Measurements from ENCODE around the gene SORCS3. TPM values are rescaled to one million over a fixed set of nuclear protein-coding genes. Genes with fewer than 3 reads are reported as not detected.
A peak's percentile ranks its signal among the peaks of the same experiment; 100 is the strongest.

SORCS3 gene
- polyA plus RNA-seq, 1 donor: not detected

GRCh38 chr10:104643303-104643663 lies 2.2 kb downstream of the SORCS3 start:
- no peak for DNase-seq (ENCODE audit: low read depth)

- no peak for DNase-seq (ENCODE audit: low read depth)
Observed at GRCh38 chr10:104646146-104646545, 5.1 kb downstream of the SORCS3 start.

GRCh38 chr10:104648421-104648820 lies 7.3 kb downstream of the SORCS3 start:
- no peak for DNase-seq (ENCODE audit: low read depth)

GRCh38 chr10:104650072-104650471 lies 9.0 kb downstream of the SORCS3 start:
- no peak for DNase-seq (ENCODE audit: low read depth)

GRCh38 chr10:104650635-104651331 lies 9.7 kb downstream of the SORCS3 start:
- DNase-seq (ENCODE audit: low read depth): no peak

- DNase-seq (ENCODE audit: low read depth): no peak
Observed at GRCh38 chr10:104657036-104657435, 15.9 kb downstream of the SORCS3 start.

- no peak for DNase-seq (ENCODE audit: low read depth)
Observed at GRCh38 chr10:104657457-104657856, 16.4 kb downstream of the SORCS3 start.

- DNase-seq (ENCODE audit: low read depth): no peak
Observed at GRCh38 chr10:104658067-104658466, 17.0 kb downstream of the SORCS3 start.

- DNase-seq (ENCODE audit: low read depth): no peak
Observed at GRCh38 chr10:104659809-104660208, 18.7 kb downstream of the SORCS3 start.

GRCh38 chr10:104663076-104663475 lies 22.0 kb downstream of the SORCS3 start:
- no peak for DNase-seq (ENCODE audit: low read depth)

- no peak for DNase-seq (ENCODE audit: low read depth)
Observed at GRCh38 chr10:104663563-104663962, 22.5 kb downstream of the SORCS3 start.

GRCh38 chr10:104664205-104664604 lies 23.1 kb downstream of the SORCS3 start:
- no peak for DNase-seq (ENCODE audit: low read depth)

- no peak for DNase-seq (ENCODE audit: low read depth)
Observed at GRCh38 chr10:104665174-104665573, 24.1 kb downstream of the SORCS3 start.

- no peak for DNase-seq (ENCODE audit: low read depth)
Observed at GRCh38 chr10:104666106-104666505, 25.0 kb downstream of the SORCS3 start.

GRCh38 chr10:104676874-104677273 lies 35.8 kb downstream of the SORCS3 start:
- DNase-seq (ENCODE audit: low read depth): no peak

- DNase-seq (ENCODE audit: low read depth): no peak
Observed at GRCh38 chr10:104678658-104679057, 37.6 kb downstream of the SORCS3 start.

GRCh38 chr10:104680467-104681401 lies 39.6 kb downstream of the SORCS3 start:
- DNase-seq (ENCODE audit: low read depth): peak; percentile 2

GRCh38 chr10:104681485-104681884 lies 40.4 kb downstream of the SORCS3 start:
- DNase-seq (ENCODE audit: low read depth): no peak

- no peak for DNase-seq (ENCODE audit: low read depth)
Observed at GRCh38 chr10:104683567-104683966, 42.5 kb downstream of the SORCS3 start.

GRCh38 chr10:104686829-104687228 lies 45.7 kb downstream of the SORCS3 start:
- no peak for DNase-seq (ENCODE audit: low read depth)

GRCh38 chr10:104688251-104689042 lies 47.4 kb downstream of the SORCS3 start:
- no peak for DNase-seq (ENCODE audit: low read depth)

GRCh38 chr10:104689105-104689504 lies 48.0 kb downstream of the SORCS3 start:
- no peak for DNase-seq (ENCODE audit: low read depth)
